HFF-Myc (cell line): ENCODE results near the gene SAMM50.

Source experiments
- DNase-seq: peaks from one replicate; pipeline ENCODE4 v3.0.0-alpha.2; 2011; ENCODE audit warnings: low read depth; ENCODE audit errors: extremely low read depth
- H3K4me3 ChIP-seq: replicated peaks from 2 replicates; pipeline ENCODE4 v1.5.1; 2011; ENCODE audit warnings: low read depth, mild to moderate bottlenecking, control low read depth, low read length
- TF ChIP-seq, protein P1 (sequence below): IDR thresholded peaks from 2 replicates; pipeline ENCODE4 v1.5.1; 2012; ENCODE audit warnings: mild to moderate bottlenecking, low read depth, low read length, control low read depth; ENCODE audit errors: missing control alignments

Gene SAMM50

DNA sequence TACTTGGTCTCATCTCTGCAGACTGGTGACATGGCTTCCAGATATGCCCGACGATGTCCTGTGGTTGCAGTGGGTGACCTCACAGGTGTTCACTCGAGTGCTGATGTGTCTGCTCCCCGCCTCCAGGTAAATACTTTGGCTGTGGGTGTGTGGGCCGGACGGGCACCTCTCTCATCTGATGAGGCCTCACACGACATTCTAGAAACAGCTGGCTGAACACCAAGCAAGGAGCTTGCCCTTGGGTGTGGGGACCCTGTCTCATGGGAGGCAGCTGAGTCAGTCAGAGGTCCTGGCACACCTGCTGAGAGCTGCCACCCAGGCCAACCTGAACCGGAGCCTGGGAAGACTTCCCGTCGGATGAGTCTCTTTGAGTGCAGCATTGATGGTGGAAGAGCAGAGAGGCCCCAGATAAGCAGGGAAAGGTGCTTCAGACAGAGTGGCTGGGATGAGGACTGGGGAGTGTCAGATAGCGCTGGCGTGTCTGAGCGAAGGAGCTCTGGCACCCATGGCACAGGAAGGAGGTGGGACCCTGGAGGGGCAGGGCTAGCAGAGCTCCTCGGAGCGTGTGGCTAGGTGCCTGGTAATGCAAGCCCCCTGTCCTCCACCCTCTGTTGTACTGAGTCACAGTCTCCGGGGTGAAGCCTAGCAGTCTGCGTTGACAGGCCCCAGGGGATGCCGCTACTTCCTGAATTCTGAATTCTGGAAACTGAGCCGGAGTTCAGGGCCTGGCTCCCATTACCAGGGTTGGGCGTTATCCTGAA lies 10.4 kb upstream of the SAMM50 start:
- TF ChIP-seq, protein P1, sequence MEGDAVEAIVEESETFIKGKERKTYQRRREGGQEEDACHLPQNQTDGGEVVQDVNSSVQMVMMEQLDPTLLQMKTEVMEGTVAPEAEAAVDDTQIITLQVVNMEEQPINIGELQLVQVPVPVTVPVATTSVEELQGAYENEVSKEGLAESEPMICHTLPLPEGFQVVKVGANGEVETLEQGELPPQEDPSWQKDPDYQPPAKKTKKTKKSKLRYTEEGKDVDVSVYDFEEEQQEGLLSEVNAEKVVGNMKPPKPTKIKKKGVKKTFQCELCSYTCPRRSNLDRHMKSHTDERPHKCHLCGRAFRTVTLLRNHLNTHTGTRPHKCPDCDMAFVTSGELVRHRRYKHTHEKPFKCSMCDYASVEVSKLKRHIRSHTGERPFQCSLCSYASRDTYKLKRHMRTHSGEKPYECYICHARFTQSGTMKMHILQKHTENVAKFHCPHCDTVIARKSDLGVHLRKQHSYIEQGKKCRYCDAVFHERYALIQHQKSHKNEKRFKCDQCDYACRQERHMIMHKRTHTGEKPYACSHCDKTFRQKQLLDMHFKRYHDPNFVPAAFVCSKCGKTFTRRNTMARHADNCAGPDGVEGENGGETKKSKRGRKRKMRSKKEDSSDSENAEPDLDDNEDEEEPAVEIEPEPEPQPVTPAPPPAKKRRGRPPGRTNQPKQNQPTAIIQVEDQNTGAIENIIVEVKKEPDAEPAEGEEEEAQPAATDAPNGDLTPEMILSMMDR, result no peak
- no peak for DNase-seq

DNA sequence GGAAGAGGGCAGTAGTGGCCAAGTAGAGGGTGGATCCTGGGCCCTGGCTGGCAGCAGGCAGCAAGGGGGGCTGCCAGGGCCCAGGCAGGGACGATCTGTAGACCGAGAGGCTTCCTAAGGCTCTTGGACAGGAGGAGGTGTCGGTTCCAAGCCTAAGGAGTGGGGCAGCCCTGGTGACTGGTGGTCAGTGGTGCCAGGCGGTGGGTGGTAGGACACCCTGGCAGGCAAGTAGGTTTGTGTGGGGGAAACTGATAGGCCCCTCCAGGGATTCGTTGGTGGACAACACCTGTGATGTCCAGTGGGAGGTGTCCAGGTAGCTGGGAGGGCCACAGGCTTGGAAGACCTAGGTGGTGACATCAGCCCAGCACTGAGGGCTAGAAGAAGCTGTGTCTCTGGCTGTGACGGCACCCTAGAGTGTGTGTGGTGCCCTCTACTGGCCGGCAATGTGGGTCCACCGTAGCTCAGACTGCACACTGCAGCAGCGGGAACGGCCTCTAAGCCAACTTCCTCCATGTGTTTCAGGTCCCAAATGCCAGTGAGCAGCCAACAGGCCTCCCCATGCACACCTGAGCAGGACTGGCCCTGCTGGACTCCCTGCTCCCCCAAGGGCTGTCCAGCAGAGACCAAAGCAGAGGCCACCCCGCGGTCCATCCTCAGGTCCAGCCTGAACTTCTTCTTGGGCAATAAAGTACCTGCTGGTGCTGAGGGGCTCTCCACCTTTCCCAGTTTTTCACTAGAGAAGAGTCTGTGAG lies 9.4 kb upstream of the SAMM50 start:
- TF ChIP-seq, protein P1, result peak; percentile 86
- H3K4me3 ChIP-seq, result no peak overlapping the region
- DNase-seq, result no peak

More for the DNA sequence above, 10.4 kb upstream of the SAMM50 start:
- no peak overlapping the region for H3K4me3 ChIP-seq

DNA sequence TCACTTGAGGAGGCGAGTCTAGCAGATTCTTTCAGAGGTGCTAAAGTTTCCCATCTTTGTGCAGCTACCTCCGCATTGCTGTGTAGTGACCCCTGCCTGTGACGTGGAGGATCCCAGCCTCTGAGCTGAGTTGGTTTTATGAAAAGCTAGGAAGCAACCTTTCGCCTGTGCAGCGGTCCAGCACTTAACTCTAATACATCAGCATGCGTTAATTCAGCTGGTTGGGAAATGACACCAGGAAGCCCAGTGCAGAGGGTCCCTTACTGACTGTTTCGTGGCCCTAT lies 8.9 kb upstream of the SAMM50 start:
- H3K4me3 ChIP-seq, result no peak overlapping the region
- TF ChIP-seq, protein P1, result no peak
- no peak for DNase-seq

DNA sequence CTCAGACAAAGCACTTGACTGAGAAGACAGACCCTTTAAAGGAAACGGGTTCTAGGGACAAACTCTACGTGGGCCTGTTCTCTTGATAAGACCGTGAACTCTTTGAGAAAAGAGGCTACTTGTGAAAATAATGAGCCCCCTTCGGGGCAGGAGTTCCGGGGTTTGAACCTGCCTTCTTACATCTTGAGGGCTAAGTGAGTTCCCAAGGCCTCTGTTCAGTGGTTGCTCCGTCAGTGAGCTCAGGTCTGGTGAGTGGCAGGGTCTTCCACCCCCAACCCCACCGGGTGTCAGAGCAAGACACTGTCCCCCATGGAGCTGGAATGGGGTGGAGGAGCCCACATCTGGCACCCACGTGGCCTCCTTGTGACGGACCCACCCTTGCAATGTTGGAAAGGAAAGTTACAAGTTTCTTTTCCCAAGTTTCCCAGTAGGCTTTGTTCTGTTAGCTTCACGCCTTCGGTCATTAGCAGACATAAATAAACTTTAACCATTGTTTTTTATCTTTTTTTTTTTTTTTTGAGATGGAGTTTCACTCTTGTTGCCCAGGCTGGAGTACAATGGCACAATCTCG lies 6.3 kb upstream of the SAMM50 start:
- TF ChIP-seq, protein P1, result no peak
- H3K4me3 ChIP-seq, result no peak overlapping the region
- peak; percentile 15 for DNase-seq

DNA sequence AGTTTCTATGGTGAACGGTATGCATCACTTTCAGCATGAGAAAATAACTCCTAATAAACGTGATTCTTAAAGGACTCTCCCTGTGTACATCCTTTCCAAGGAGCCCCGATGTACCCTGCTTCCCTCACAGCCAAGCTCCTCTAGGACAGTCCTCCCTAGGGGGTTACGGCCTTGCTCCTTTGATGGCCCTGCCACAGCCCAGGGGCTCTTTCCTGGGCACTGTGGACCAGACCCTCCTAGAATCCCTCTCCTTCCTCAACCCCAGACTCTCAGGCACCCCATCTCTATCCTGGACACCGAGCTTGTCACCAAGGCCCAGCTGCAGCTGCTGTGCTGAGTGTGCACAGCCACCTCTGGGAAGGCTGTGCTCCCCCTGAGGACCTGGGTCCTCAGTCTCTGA lies 3.9 kb upstream of the SAMM50 start:
- TF ChIP-seq, protein P1, result no peak
- DNase-seq, result no peak
- no peak overlapping the region for H3K4me3 ChIP-seq

DNA sequence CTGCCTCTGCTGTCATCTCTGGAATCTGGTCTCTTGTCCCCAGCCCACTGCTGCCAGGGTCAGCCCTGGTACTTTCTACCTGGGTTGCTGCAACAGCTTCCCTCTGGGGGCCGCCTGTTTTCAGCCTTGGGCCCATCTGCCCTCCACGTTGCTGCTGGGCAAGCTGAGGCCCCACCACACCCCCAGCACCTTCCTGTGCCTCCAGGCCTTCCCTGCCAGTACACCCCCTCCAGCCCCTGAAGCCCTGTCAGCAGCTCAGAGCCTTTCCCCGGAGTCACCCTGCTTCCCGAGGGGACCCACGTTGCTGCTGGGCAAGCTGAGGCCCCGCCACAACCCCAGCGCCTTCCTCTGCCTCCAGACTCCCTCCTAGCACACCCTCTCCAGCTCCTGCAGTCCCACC lies 3.3 kb upstream of the SAMM50 start:
- H3K4me3 ChIP-seq, result no peak overlapping the region
- TF ChIP-seq, protein P1, result no peak
- DNase-seq, result no peak
